Activated CD4-positive, alpha-beta T cell treated with anti-CD3 and anti-CD28 coated beads, Interleukin-2, amount 10 ng/mL, durations not matched to agents 7 days and 5 days (primary cell): Measurements from ENCODE around the gene MACIR. TPM values are rescaled to one million over a fixed set of nuclear protein-coding genes. Genes with fewer than 3 reads are reported as not detected.

Experiments
- CTCF ChIA-PET: fragments of 350-600 bp; sonication (Branson Sonifier 250); formaldehyde crosslinking; loops from one replicate; lab custom pipeline; 2021; ENCODE audit warnings: antibody characterized with exemption; lab: Charles Lee
- POLR2A ChIA-PET: fragments of 350-600 bp; sonication (Branson Sonifier 250); formaldehyde crosslinking; loops from one replicate; lab custom pipeline; 2021; ENCODE audit warnings: antibody characterized with exemption; lab: Charles Lee
- DNase-seq: peaks from one replicate; pipeline ENCODE4 v3.0.0-alpha.2; 2020
- H3K27ac Mint-ChIP-seq: one replicate; pipeline ENCODE4 v1.8.0; 2021; ENCODE audit warnings: mild to moderate bottlenecking, moderate library complexity, mixed read lengths
- H3K27me3 Mint-ChIP-seq: one replicate; pipeline ENCODE4 v1.8.0; 2021; ENCODE audit warnings: mixed read lengths
- H3K36me3 Mint-ChIP-seq: one replicate; pipeline ENCODE4 v1.8.0; 2021; ENCODE audit warnings: low read depth, mixed read lengths
- H3K4me1 Mint-ChIP-seq: one replicate; pipeline ENCODE4 v1.8.0; 2021; ENCODE audit warnings: mixed read lengths
- H3K4me3 Mint-ChIP-seq: one replicate; pipeline ENCODE4 v1.8.0; 2021; ENCODE audit warnings: mild to moderate bottlenecking, moderate library complexity, mixed read lengths
- H3K9me3 Mint-ChIP-seq: one replicate; pipeline ENCODE4 v1.8.0; 2021; ENCODE audit warnings: mixed read lengths
- total RNA-seq, 2 experiments: library from RNA; stranded (reverse); gene quantifications; one replicate each; pipeline ENCODE4 v1.2.3, GENCODE V29; 2021

MACIR gene
- total RNA-seq, 2 experiments from 2014 or later, result 8.2 to 9.0 TPM

GRCh38 chr5:103255691-103256090 lies 2.9 kb upstream of the MACIR start:
- POLR2A ChIA-PET, result no interaction called here
- no peak for DNase-seq
- CTCF ChIA-PET, result no interaction called here
- no peaks in the 10 kb centered on the region for H3K9me3 Mint-ChIP-seq
- peaks cover 18% of the 10 kb centered on the region for H3K27me3 Mint-ChIP-seq
- no peak overlapping the region for H3K4me3 Mint-ChIP-seq
- peaks cover 1% of the 10 kb centered on the region for H3K36me3 Mint-ChIP-seq
- no peak overlapping the region for H3K27ac Mint-ChIP-seq
- H3K4me1 Mint-ChIP-seq, result peaks cover 10% of the 10 kb centered on the region

GRCh38 chr5:103256178-103256577 lies 2.4 kb upstream of the MACIR start:
- peaks cover 15% of the 10 kb centered on the region for H3K4me1 Mint-ChIP-seq
- peaks cover 18% of the 10 kb centered on the region for H3K27me3 Mint-ChIP-seq
- ChIA-PET POLR2A (no interaction called here), CTCF (no interaction called here)
- H3K4me3 Mint-ChIP-seq, result no peak overlapping the region
- no peak overlapping the region for H3K27ac Mint-ChIP-seq
- H3K36me3 Mint-ChIP-seq, result peaks cover 2% of the 10 kb centered on the region
- DNase-seq, result no peak
- no peaks in the 10 kb centered on the region for H3K9me3 Mint-ChIP-seq

GRCh38 chr5:103258957-103259704 lies 568 bp downstream of the MACIR start:
- ChIA-PET POLR2A (interaction anchor here (0.6 kb wide), 2 partner anchors 47 to 139 kb away, joined by 4 to 5 read pairs; partner anchors contain the start of gene PPIP5K2), CTCF (interaction anchor here (0.6 to 1.8 kb wide), 6 partner anchors 13 to 919 kb away, joined by 3 to 10 read pairs (median 4); no protein-coding TSS in a partner anchor)
- peak; percentile 62 for DNase-seq
- Mint-ChIP-seq H3K36me3 (peaks cover 4% of the 10 kb centered on the region), H3K4me1 (peaks cover 27% of the 10 kb centered on the region), H3K27me3 (peaks cover 10% of the 10 kb centered on the region), H3K27ac (peak overlapping the region; percentile 88), H3K9me3 (no peaks in the 10 kb centered on the region), H3K4me3 (peak overlapping the region; percentile 80)

GRCh38 chr5:103259705-103260355 lies 1.3 kb downstream of the MACIR start:
- Mint-ChIP-seq H3K36me3 (peaks cover 4% of the 10 kb centered on the region), H3K27ac (peak overlapping the region; percentile 88), H3K27me3 (peaks cover 9% of the 10 kb centered on the region), H3K9me3 (no peaks in the 10 kb centered on the region), H3K4me1 (peaks cover 29% of the 10 kb centered on the region), H3K4me3 (peak overlapping the region; percentile 80)
- ChIA-PET POLR2A (interaction anchor here (0.6 kb wide), 1 partner anchor 139 kb away, joined by 5 read pairs; the partner anchor contains the start of gene PPIP5K2), CTCF (interaction anchor here (0.6 to 1.8 kb wide), 7 partner anchors 13 to 919 kb away, joined by 3 to 10 read pairs (median 3); no protein-coding TSS in a partner anchor)
- DNase-seq, result peak; percentile 16

- ChIA-PET CTCF (interaction anchor here (1.0 to 1.8 kb wide), 2 partner anchors 13 to 581 kb away, joined by 3 to 10 read pairs; no protein-coding TSS in a partner anchor), POLR2A (no interaction called here)
- no peaks in the 10 kb centered on the region for H3K9me3 Mint-ChIP-seq
- H3K4me1 Mint-ChIP-seq, result peaks cover 30% of the 10 kb centered on the region
- no peak overlapping the region for H3K27ac Mint-ChIP-seq
- DNase-seq, result no peak
- peaks cover 5% of the 10 kb centered on the region for H3K36me3 Mint-ChIP-seq
- H3K4me3 Mint-ChIP-seq, result peak overlapping the region; percentile 13
- H3K27me3 Mint-ChIP-seq, result peaks cover 7% of the 10 kb centered on the region
These were observed 2.4 kb downstream of the MACIR start for GRCh38 chr5:103260951-103261350.

GRCh38 chr5:103262422-103262871 lies 3.9 kb downstream of the MACIR start:
- CTCF ChIA-PET, result no interaction called here
- no peaks in the 10 kb centered on the region for H3K9me3 Mint-ChIP-seq
- no peak for DNase-seq
- peaks cover 5% of the 10 kb centered on the region for H3K36me3 Mint-ChIP-seq
- H3K27ac Mint-ChIP-seq, result no peak overlapping the region
- peaks cover 30% of the 10 kb centered on the region for H3K4me1 Mint-ChIP-seq
- H3K4me3 Mint-ChIP-seq, result no peak overlapping the region
- POLR2A ChIA-PET, result no interaction called here
- peaks cover 7% of the 10 kb centered on the region for H3K27me3 Mint-ChIP-seq

GRCh38 chr5:103263054-103263453 lies 4.5 kb downstream of the MACIR start:
- no peaks in the 10 kb centered on the region for H3K9me3 Mint-ChIP-seq
- DNase-seq, result no peak
- no peak overlapping the region for H3K4me3 Mint-ChIP-seq
- peaks cover 7% of the 10 kb centered on the region for H3K27me3 Mint-ChIP-seq
- H3K27ac Mint-ChIP-seq, result no peak overlapping the region
- CTCF ChIA-PET, result no interaction called here
- POLR2A ChIA-PET, result no interaction called here
- peaks cover 30% of the 10 kb centered on the region for H3K4me1 Mint-ChIP-seq
- H3K36me3 Mint-ChIP-seq, result peaks cover 9% of the 10 kb centered on the region

GRCh38 chr5:103264508-103264907 lies 5.9 kb downstream of the MACIR start:
- H3K36me3 Mint-ChIP-seq, result peaks cover 10% of the 10 kb centered on the region
- no peak overlapping the region for H3K4me3 Mint-ChIP-seq
- no peaks in the 10 kb centered on the region for H3K9me3 Mint-ChIP-seq
- H3K27ac Mint-ChIP-seq, result no peak overlapping the region
- no peak for DNase-seq
- peaks cover 30% of the 10 kb centered on the region for H3K4me1 Mint-ChIP-seq
- ChIA-PET CTCF (no interaction called here), POLR2A (no interaction called here)
- peaks cover 7% of the 10 kb centered on the region for H3K27me3 Mint-ChIP-seq

- no peak for DNase-seq
- no peak overlapping the region for H3K27ac Mint-ChIP-seq
- H3K27me3 Mint-ChIP-seq, result no peaks in the 10 kb centered on the region
- ChIA-PET CTCF (interaction anchor here (1.4 kb wide), 1 partner anchor 38 kb away, joined by 4 read pairs; no protein-coding TSS in a partner anchor), POLR2A (no interaction called here)
- peaks cover 28% of the 10 kb centered on the region for H3K4me1 Mint-ChIP-seq
- no peak overlapping the region for H3K4me3 Mint-ChIP-seq
- peaks cover 11% of the 10 kb centered on the region for H3K36me3 Mint-ChIP-seq
- no peaks in the 10 kb centered on the region for H3K9me3 Mint-ChIP-seq
These were observed 12.0 kb downstream of the MACIR start for GRCh38 chr5:103270581-103270980.

- H3K4me3 Mint-ChIP-seq, result peak overlapping the region; percentile 16
- peaks cover 18% of the 10 kb centered on the region for H3K36me3 Mint-ChIP-seq
- POLR2A ChIA-PET, result no interaction called here
- CTCF ChIA-PET, result interaction anchor here (0.7 to 1.7 kb wide), 5 partner anchors 9 to 1055 kb away, joined by 3 to 4 read pairs (median 4); no protein-coding TSS in a partner anchor
- no peaks in the 10 kb centered on the region for H3K27me3 Mint-ChIP-seq
- DNase-seq, result no peak
- H3K9me3 Mint-ChIP-seq, result no peaks in the 10 kb centered on the region
- H3K27ac Mint-ChIP-seq, result peak overlapping the region; percentile 7
- peaks cover 28% of the 10 kb centered on the region for H3K4me1 Mint-ChIP-seq
These were observed 13.2 kb downstream of the MACIR start for GRCh38 chr5:103271570-103272289.

- Mint-ChIP-seq H3K4me1 (peaks cover 28% of the 10 kb centered on the region), H3K9me3 (no peaks in the 10 kb centered on the region), H3K27me3 (no peaks in the 10 kb centered on the region), H3K27ac (no peak overlapping the region), H3K4me3 (no peak overlapping the region), H3K36me3 (peaks cover 18% of the 10 kb centered on the region)
- ChIA-PET CTCF (interaction anchor here (0.7 to 2.5 kb wide), 5 partner anchors 9 to 1056 kb away, joined by 3 to 10 read pairs (median 4); no protein-coding TSS in a partner anchor), POLR2A (no interaction called here)
- DNase-seq, result no peak
These were observed 13.8 kb downstream of the MACIR start for GRCh38 chr5:103272377-103272776.

GRCh38 chr5:103273952-103274351 lies 15.4 kb downstream of the MACIR start:
- CTCF ChIA-PET, result interaction anchor here (2.5 kb wide), 1 partner anchor 14 kb away, joined by 10 read pairs; no protein-coding TSS in a partner anchor
- no peaks in the 10 kb centered on the region for H3K9me3 Mint-ChIP-seq
- H3K36me3 Mint-ChIP-seq, result peaks cover 14% of the 10 kb centered on the region
- no peak overlapping the region for H3K27ac Mint-ChIP-seq
- no peak overlapping the region for H3K4me3 Mint-ChIP-seq
- POLR2A ChIA-PET, result no interaction called here
- DNase-seq, result no peak
- H3K4me1 Mint-ChIP-seq, result peaks cover 28% of the 10 kb centered on the region
- no peaks in the 10 kb centered on the region for H3K27me3 Mint-ChIP-seq
